HepG2 (cell line): ENCODE data around the gene ZNF225. TPM values are rescaled to one million over a fixed set of nuclear protein-coding genes. Genes with fewer than 3 reads are reported as not detected.

Source experiments
- ARHGAP35 ChIP-seq: sonication (generic); formaldehyde crosslinking; IDR thresholded peaks from 2 replicates; pipeline ENCODE4 v1.9.0; 2022; ENCODE audit warnings: mild to moderate bottlenecking, inconsistent platforms, moderate library complexity, missing genetic modification reagents, borderline replicate concordance
- BCL3 ChIP-seq: sonication (generic); formaldehyde crosslinking; IDR thresholded peaks from 2 replicates; pipeline ENCODE4 v1.5.1; 2020; ENCODE audit warnings: mild to moderate bottlenecking, missing genetic modification reagents, moderate library complexity
- BCL6 ChIP-seq: IDR thresholded peaks from 2 replicates; pipeline ENCODE4 v1.6.1; 2016; ENCODE audit warnings: missing genetic modification reagents, missing compliant biosample characterization
- E2F2 ChIP-seq: sonication (generic); formaldehyde crosslinking; IDR thresholded peaks from 2 replicates; pipeline ENCODE4 v1.4.0; 2020; ENCODE audit warnings: missing genetic modification reagents, borderline replicate concordance
- FUBP1 ChIP-seq: sonication (generic); formaldehyde crosslinking; IDR thresholded peaks from 2 replicates; pipeline ENCODE4 v1.5.1; 2020; ENCODE audit warnings: missing genetic modification reagents, mild to moderate bottlenecking, borderline replicate concordance
- GZF1 ChIP-seq: sonication (generic); formaldehyde crosslinking; IDR thresholded peaks from 2 replicates; pipeline ENCODE4 v1.5.1; 2020; ENCODE audit warnings: mild to moderate bottlenecking, missing genetic modification reagents
- NCOR1 ChIP-seq: fragments of 200-600 bp; sonication (generic); IDR thresholded peaks from 2 replicates; pipeline ENCODE4 v1.7.0; 2017; ENCODE audit warnings: antibody characterized with exemption, low read length, borderline replicate concordance
- PBX2 ChIP-seq: IDR thresholded peaks from 2 replicates; pipeline ENCODE4 v1.6.1; 2016; ENCODE audit warnings: control low read depth
- RCOR2 ChIP-seq: IDR thresholded peaks from 2 replicates; pipeline ENCODE4 v1.6.1; 2016; ENCODE audit warnings: missing biosample characterization, missing genetic modification reagents
- SNRNP70 ChIP-seq: fragments of 200-400 bp; formaldehyde crosslinking; IDR thresholded peaks from 2 replicates; pipeline ENCODE4 v1.6.1; 2017; ENCODE audit warnings: mild to moderate bottlenecking, low read depth, low read length, moderate library complexity
- SOX5 ChIP-seq: IDR thresholded peaks from 2 replicates; pipeline ENCODE4 v1.6.1; 2016; ENCODE audit warnings: borderline replicate concordance
- TBP ChIP-seq: sonication (generic); formaldehyde crosslinking; IDR thresholded peaks from 2 replicates; pipeline ENCODE4 v1.5.0; 2020; ENCODE audit warnings: missing genetic modification reagents
- TP53 ChIP-seq: sonication (generic); formaldehyde crosslinking; conservative IDR thresholded peaks from 2 replicates; pipeline ENCODE4 v1.4.0; 2020; ENCODE audit warnings: missing genetic modification reagents
- ZHX2 ChIP-seq, 2 experiments: sonication (generic) in 1 of 2; formaldehyde crosslinking in 1 of 2; IDR thresholded peaks; 2 replicates each; pipeline versions ENCODE4 v1.6.1 to v1.9.0; 2014 to 2022; ENCODE audit warnings: antibody characterized with exemption in 1 of 2, borderline replicate concordance in 1 of 2, inconsistent platforms in 1 of 2, low read depth in 1 of 2, missing genetic modification reagents in 1 of 2
- ZNF124 ChIP-seq: sonication (generic); formaldehyde crosslinking; IDR thresholded peaks from 2 replicates; pipeline ENCODE4 v1.4.0; 2020; ENCODE audit warnings: missing genetic modification reagents
- ZNF205 ChIP-seq: IDR thresholded peaks from 2 replicates; pipeline ENCODE4 v1.6.1; 2018; ENCODE audit warnings: missing biosample characterization, missing genetic modification reagents
- ZNF383 ChIP-seq: sonication (generic); formaldehyde crosslinking; IDR thresholded peaks from 2 replicates; pipeline ENCODE4 v1.4.0; 2020; ENCODE audit warnings: missing genetic modification reagents, mild to moderate bottlenecking, borderline replicate concordance
- ZNF549 ChIP-seq: sonication (generic); formaldehyde crosslinking; IDR thresholded peaks from 2 replicates; pipeline ENCODE4 v1.5.0; 2020; ENCODE audit warnings: missing genetic modification reagents
- polyA plus RNA-seq, 8 experiments: library from polyadenylated mRNA; depleted of rRNA in 3 of 8; stranded (reverse) in 7 of 8; unstranded in 1 of 8; fragments of >200 nt; fragmentation: Illumina TruSeq in 4 of 8; extraction: Trizol in 4 of 8; gene quantifications; 2 replicates each; pipeline versions ENCODE4 v1.2.1 to v1.2.3, GENCODE V29; 2011 to 2016; ENCODE audit warnings: low read depth in 4 of 8, missing spikeins in 1 of 8, mixed read lengths in 1 of 8; ENCODE audit not compliant: insufficient read depth in 1 of 8
- total RNA-seq, 5 experiments: library from RNA; depleted of rRNA; stranded (reverse); fragments of >200 nt; fragmentation: Illumina TruSeq; extraction: Trizol; gene quantifications; 2 replicates each; pipeline ENCODE4 v1.2.3, GENCODE V29; 2016; ENCODE audit warnings: low read depth in 1 of 5

Gene ZNF225
- total and polyA plus RNA-seq, 2 of the 13 experiments (the other 11 are each of a cell fraction or from before 2014, with no cell fraction given), result 0.87 to 3.3 TPM

- TF ChIP-seq ZNF124 (CRISPR knock-in tag) (no peak), BCL3 (no peak), NCOR1 (no peak), BCL6 (peak; percentile 54), TP53 (CRISPR knock-in tag) (no peak), ZNF205 (no peak), FUBP1 (CRISPR knock-in tag) (no peak), ZHX2 (IDR thresholded peaks at IDR 0.05; ENCODE audit: low read depth) (peak; percentile 71; the same call in 1 of the 2 replicates), ZHX2 (CRISPR knock-in tag; IDR thresholded peaks at IDR 0.05; ENCODE audit: borderline replicate concordance) (no peak), TBP (CRISPR knock-in tag) (no peak), RCOR2 (CRISPR knock-in tag) (no peak), ZNF549 (CRISPR knock-in tag) (no peak), SNRNP70 (no peak), E2F2 (no peak), PBX2 (CRISPR knock-in tag) (no peak), ZNF383 (CRISPR knock-in tag) (no peak), GZF1 (CRISPR knock-in tag) (no peak), SOX5 (CRISPR knock-in tag) (peak; percentile 39; the same call in 1 of the 2 replicates), ARHGAP35 (CRISPR knock-in tag) (no peak)
Measured at GRCh38 chr19:44071824-44072542, 41.2 kb upstream of the ZNF225 start, which contains the start of gene ZNF284 (continued).
